Measurements from ENCODE around the gene CFAP251. TPM values are rescaled to one million over a fixed set of nuclear protein-coding genes. Genes with fewer than 3 reads are reported as not detected.

CFAP251 gene
- total RNA-seq, 1 experiment from 2014 or later: 3.8 TPM

DNA sequence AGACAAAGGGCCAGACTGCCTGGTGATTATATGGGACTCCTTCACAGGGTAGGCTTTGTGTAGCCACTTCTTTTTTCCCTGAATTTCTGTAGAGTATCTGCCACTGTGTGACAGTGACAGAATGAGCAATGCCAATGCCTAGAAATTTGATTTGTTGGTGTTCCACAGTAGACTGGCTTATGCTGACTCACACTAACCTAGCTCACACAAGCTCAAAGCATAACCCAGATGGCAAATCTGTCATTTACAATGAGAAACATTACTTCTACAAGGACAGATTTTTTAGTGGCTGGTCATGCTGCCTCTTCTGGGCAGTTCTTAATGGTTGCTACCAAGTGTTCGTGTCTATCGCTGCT is 15.9 kb downstream of the CFAP251 start:
- H3K36me3 Mint-ChIP-seq (ENCODE audit: insufficient read depth, unreplicated experiment): no peaks in the 10 kb centered on the region
- CTCF ChIA-PET: interaction anchor here (0.6 kb wide), 1 partner anchor 27 kb away, joined by 4 read pairs; no protein-coding TSS in a partner anchor
- BruUV-seq (replicated peaks): no TSS peak
- H3K4me1 Mint-ChIP-seq (ENCODE audit: low read depth, unreplicated experiment): no peaks in the 10 kb centered on the region
- H3K9me3 Mint-ChIP-seq (ENCODE audit: low read depth, unreplicated experiment): no peaks in the 10 kb centered on the region
- no peak overlapping the region for H3K27ac Mint-ChIP-seq (ENCODE audit: unreplicated experiment)
- TF ChIP-seq, protein P1, sequence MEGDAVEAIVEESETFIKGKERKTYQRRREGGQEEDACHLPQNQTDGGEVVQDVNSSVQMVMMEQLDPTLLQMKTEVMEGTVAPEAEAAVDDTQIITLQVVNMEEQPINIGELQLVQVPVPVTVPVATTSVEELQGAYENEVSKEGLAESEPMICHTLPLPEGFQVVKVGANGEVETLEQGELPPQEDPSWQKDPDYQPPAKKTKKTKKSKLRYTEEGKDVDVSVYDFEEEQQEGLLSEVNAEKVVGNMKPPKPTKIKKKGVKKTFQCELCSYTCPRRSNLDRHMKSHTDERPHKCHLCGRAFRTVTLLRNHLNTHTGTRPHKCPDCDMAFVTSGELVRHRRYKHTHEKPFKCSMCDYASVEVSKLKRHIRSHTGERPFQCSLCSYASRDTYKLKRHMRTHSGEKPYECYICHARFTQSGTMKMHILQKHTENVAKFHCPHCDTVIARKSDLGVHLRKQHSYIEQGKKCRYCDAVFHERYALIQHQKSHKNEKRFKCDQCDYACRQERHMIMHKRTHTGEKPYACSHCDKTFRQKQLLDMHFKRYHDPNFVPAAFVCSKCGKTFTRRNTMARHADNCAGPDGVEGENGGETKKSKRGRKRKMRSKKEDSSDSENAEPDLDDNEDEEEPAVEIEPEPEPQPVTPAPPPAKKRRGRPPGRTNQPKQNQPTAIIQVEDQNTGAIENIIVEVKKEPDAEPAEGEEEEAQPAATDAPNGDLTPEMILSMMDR (IDR thresholded peaks at IDR 0.05; ENCODE audit: unreplicated experiment): no peak
- no peak overlapping the region for H3K4me3 Mint-ChIP-seq (ENCODE audit: low read depth, unreplicated experiment)
- H3K27me3 Mint-ChIP-seq (ENCODE audit: unreplicated experiment): no peaks in the 10 kb centered on the region
- intact Hi-C loops (cut with micrococcal nuclease; ENCODE audit: unreplicated experiment): no loop called here
- DNase-seq: no peak

DNA sequence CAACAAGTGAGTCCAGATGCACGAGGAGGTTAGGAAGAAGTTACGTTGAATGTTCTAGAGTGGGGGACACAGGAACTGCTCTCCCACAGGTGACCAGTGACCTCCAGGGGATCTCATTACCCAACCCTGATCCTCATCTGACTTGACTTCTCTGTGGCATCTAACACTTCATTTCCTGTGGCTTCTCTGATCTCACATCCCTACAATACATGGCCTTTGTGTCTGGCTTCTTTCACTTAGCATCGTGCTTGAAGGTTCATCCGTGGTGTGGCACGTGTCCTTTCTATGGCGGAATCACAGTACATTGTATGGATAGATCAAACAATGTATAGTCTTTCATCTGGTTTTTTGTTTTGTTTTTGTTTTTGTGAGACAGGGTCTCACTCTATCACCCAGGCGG is 19.3 kb downstream of the CFAP251 start:
- Mint-ChIP-seq H3K9me3 (ENCODE audit: low read depth, unreplicated experiment) (no peaks in the 10 kb centered on the region), H3K27me3 (ENCODE audit: unreplicated experiment) (no peaks in the 10 kb centered on the region), H3K27ac (ENCODE audit: unreplicated experiment) (no peak overlapping the region), H3K36me3 (ENCODE audit: insufficient read depth, unreplicated experiment) (no peaks in the 10 kb centered on the region), H3K4me1 (ENCODE audit: low read depth, unreplicated experiment) (no peaks in the 10 kb centered on the region), H3K4me3 (ENCODE audit: low read depth, unreplicated experiment) (no peak overlapping the region)
- DNase-seq: no peak
- TF ChIP-seq, protein P1 (IDR thresholded peaks at IDR 0.05; ENCODE audit: unreplicated experiment): no peak
- BruUV-seq (replicated peaks): no TSS peak
- CTCF ChIA-PET: no interaction called here
- intact Hi-C loops (cut with micrococcal nuclease; ENCODE audit: unreplicated experiment): no loop called here

DNA sequence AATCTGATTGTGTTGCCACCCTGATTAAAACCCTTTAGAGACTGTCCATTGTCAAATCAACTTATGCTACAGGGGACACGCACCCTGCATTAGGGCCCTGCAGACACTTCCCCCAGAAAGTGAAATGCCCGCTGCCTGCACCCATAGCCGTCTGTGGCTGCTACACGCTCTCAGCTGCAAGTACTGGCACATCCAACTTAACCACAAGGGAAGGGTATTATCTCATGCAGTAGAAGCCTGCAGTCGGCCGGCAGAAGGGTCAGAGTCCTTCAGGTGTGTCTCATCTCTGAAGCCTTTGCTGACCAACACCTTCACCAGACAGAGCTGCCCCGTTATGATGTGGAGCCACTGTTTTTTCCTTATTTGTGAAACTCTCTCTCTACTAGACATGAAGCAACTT is 20.8 kb downstream of the CFAP251 start:
- DNase-seq: no peak

DNA sequence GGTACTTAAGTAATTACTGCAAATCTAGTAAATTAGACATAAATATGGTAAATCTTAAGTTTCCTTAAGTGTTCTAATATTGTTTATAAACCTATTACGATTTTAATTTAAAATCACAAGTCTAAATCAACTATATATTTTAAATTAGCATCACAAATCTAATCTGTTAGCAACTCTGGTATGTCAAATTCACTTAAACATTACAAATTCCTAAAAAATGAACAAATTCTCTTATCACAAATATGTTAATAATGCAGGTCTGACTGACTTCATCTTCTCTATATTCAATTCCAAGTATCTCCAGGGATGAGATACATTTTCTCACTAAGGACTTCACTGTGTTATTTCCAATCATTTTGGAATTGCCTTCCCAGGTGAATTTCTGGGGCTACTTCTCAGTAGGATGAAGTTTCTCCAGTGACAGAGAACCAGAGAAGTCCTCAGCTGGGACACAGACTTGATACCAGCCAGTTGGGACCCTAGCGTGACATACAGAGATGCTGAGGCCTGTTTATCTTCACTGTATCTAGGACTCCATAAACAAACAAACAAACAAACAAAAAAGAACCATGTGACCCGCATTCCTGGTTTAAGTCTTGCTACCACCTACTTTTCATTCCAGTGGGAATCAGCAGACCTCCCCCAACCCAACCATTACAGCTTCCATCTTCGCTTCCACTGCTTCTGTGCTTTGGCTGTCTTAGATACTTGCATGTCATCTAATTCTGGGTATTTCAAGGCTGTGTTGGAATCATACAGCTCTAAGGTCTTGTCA is 21.8 kb downstream of the CFAP251 start:
- BruUV-seq (replicated peaks): no TSS peak
- intact Hi-C loops (cut with micrococcal nuclease; ENCODE audit: unreplicated experiment): no loop called here
- Mint-ChIP-seq H3K36me3 (ENCODE audit: insufficient read depth, unreplicated experiment) (no peaks in the 10 kb centered on the region), H3K4me3 (ENCODE audit: low read depth, unreplicated experiment) (no peak overlapping the region), H3K9me3 (ENCODE audit: low read depth, unreplicated experiment) (no peaks in the 10 kb centered on the region), H3K27ac (ENCODE audit: unreplicated experiment) (no peak overlapping the region), H3K27me3 (ENCODE audit: unreplicated experiment) (no peaks in the 10 kb centered on the region), H3K4me1 (ENCODE audit: low read depth, unreplicated experiment) (no peaks in the 10 kb centered on the region)
- TF ChIP-seq, protein P1 (IDR thresholded peaks at IDR 0.05; ENCODE audit: unreplicated experiment): no peak
- no peak for DNase-seq
- CTCF ChIA-PET: no interaction called here

More for the DNA sequence above, 20.8 kb downstream of the CFAP251 start:
- no peak overlapping the region for H3K27ac Mint-ChIP-seq (ENCODE audit: unreplicated experiment)
- CTCF ChIA-PET: no interaction called here
- H3K4me1 Mint-ChIP-seq (ENCODE audit: low read depth, unreplicated experiment): no peaks in the 10 kb centered on the region
- no peaks in the 10 kb centered on the region for H3K27me3 Mint-ChIP-seq (ENCODE audit: unreplicated experiment)
- no TSS peak for BruUV-seq (replicated peaks)
- H3K4me3 Mint-ChIP-seq (ENCODE audit: low read depth, unreplicated experiment): no peak overlapping the region
- H3K36me3 Mint-ChIP-seq (ENCODE audit: insufficient read depth, unreplicated experiment): no peaks in the 10 kb centered on the region
- TF ChIP-seq, protein P1 (IDR thresholded peaks at IDR 0.05; ENCODE audit: unreplicated experiment): no peak
- H3K9me3 Mint-ChIP-seq (ENCODE audit: low read depth, unreplicated experiment): no peaks in the 10 kb centered on the region
- intact Hi-C loops (cut with micrococcal nuclease; ENCODE audit: unreplicated experiment): no loop called here

Data from Calu3 (cell line).